Measurements from ENCODE around the gene CDS2. TPM values are rescaled to one million over a fixed set of nuclear protein-coding genes. Genes with fewer than 3 reads are reported as not detected.

Gene CDS2
- total RNA-seq, 1 donor from 2014 or later, result 62.3 TPM

- intact Hi-C loops (cut with micrococcal nuclease), result no loop called here
Measured at GRCh38 chr20:5178046-5178445, 51.2 kb downstream of the CDS2 start.

GRCh38 chr20:5180421-5180820 lies 53.6 kb downstream of the CDS2 start:
- intact Hi-C loops (cut with micrococcal nuclease), result no loop called here

- intact Hi-C loops (cut with micrococcal nuclease), result no loop called here
Measured at GRCh38 chr20:5180933-5181332, 54.1 kb downstream of the CDS2 start.

GRCh38 chr20:5181492-5181891 lies 54.7 kb downstream of the CDS2 start:
- intact Hi-C loops (cut with micrococcal nuclease), result no loop called here

- intact Hi-C loops (cut with micrococcal nuclease), result loop anchor here (2.0 kb wide), 1 partner anchor 15 kb away; no protein-coding TSS in a partner anchor
Measured at GRCh38 chr20:5181958-5182357, 55.1 kb downstream of the CDS2 start.

- intact Hi-C loops (cut with micrococcal nuclease), result loop anchor here (2.0 kb wide), 1 partner anchor 16 kb away; no protein-coding TSS in a partner anchor
Measured at GRCh38 chr20:5182615-5183254, 55.9 kb downstream of the CDS2 start.

GRCh38 chr20:5183731-5184474 lies 57.1 kb downstream of the CDS2 start:
- intact Hi-C loops (cut with micrococcal nuclease), result loop anchor here (2.0 kb wide), 1 partner anchor 17 kb away; no protein-coding TSS in a partner anchor

GRCh38 chr20:5184684-5185083 lies 57.9 kb downstream of the CDS2 start:
- intact Hi-C loops (cut with micrococcal nuclease), result no loop called here

- intact Hi-C loops (cut with micrococcal nuclease), result no loop called here
Measured at GRCh38 chr20:5187122-5187521, 60.3 kb downstream of the CDS2 start.

GRCh38 chr20:5188736-5189135 lies 61.9 kb downstream of the CDS2 start:
- intact Hi-C loops (cut with micrococcal nuclease), result no loop called here

GRCh38 chr20:5189917-5190316 lies 63.1 kb downstream of the CDS2 start:
- intact Hi-C loops (cut with micrococcal nuclease), result loop anchor here (5.0 kb wide), 3 partner anchors 233 to 448 kb away; no protein-coding TSS in a partner anchor

- intact Hi-C loops (cut with micrococcal nuclease), result loop anchor here (5.0 kb wide), 3 partner anchors 233 to 448 kb away; no protein-coding TSS in a partner anchor
Measured at GRCh38 chr20:5190444-5190843, 63.6 kb downstream of the CDS2 start.

- intact Hi-C loops (cut with micrococcal nuclease), result loop anchor here (1.0 to 5.0 kb wide), 7 partner anchors 66 to 450 kb away; no protein-coding TSS in a partner anchor
Measured at GRCh38 chr20:5191829-5192569, 65.2 kb downstream of the CDS2 start.

- intact Hi-C loops (cut with micrococcal nuclease), result loop anchor here (1.0 to 5.0 kb wide), 7 partner anchors 66 to 450 kb away; no protein-coding TSS in a partner anchor
Measured at GRCh38 chr20:5192570-5193431, 66.0 kb downstream of the CDS2 start.

GRCh38 chr20:5195655-5196054 lies 68.8 kb downstream of the CDS2 start:
- intact Hi-C loops (cut with micrococcal nuclease), result no loop called here

- intact Hi-C loops (cut with micrococcal nuclease), result no loop called here
Measured at GRCh38 chr20:5196149-5196548, 69.3 kb downstream of the CDS2 start.

GRCh38 chr20:5197270-5197827 lies 70.5 kb downstream of the CDS2 start:
- intact Hi-C loops (cut with micrococcal nuclease), result no loop called here

GRCh38 chr20:5197847-5198650 lies 71.2 kb downstream of the CDS2 start:
- intact Hi-C loops (cut with micrococcal nuclease), result no loop called here

- intact Hi-C loops (cut with micrococcal nuclease), result no loop called here
Measured at GRCh38 chr20:5198651-5198924, 71.8 kb downstream of the CDS2 start.

- intact Hi-C loops (cut with micrococcal nuclease), result no loop called here
Measured at GRCh38 chr20:5203380-5203779, 76.6 kb downstream of the CDS2 start.

Measured in T-helper 1 cell treated with Interleukin-12 subunit alpha and Interleukin-12 subunit beta and Interleukin-4 antibody, amounts not matched to agents 30 ng/mL and 1 ng/mL, for 36 hours (primary cell).